WTC11 (cell line): ENCODE measurements around the gene VSTM2L.

Source experiments
- CREB1 ChIP-seq: sonication (generic); formaldehyde crosslinking; IDR thresholded peaks from 2 replicates; pipeline ENCODE4 v1.8.0; 2023; ENCODE audit warnings: mild to moderate bottlenecking, missing genetic modification reagents
- CTCF ChIP-seq: fragments of 200-600 bp; IDR thresholded peaks from 2 replicates; pipeline ENCODE4 v1.8.0; 2022; ENCODE audit warnings: antibody characterized with exemption
- E2F4 ChIP-seq: sonication (generic); formaldehyde crosslinking; IDR thresholded peaks from 2 replicates; pipeline ENCODE4 v1.8.1; 2022; ENCODE audit warnings: low read depth, mild to moderate bottlenecking, moderate library complexity, missing genetic modification reagents, borderline replicate concordance
- ELF4 ChIP-seq: sonication (generic); formaldehyde crosslinking; IDR thresholded peaks from 2 replicates; pipeline ENCODE4 v1.8.1; 2022; ENCODE audit warnings: low read depth, mild to moderate bottlenecking, moderate library complexity, missing genetic modification reagents
- EMX1 ChIP-seq: fragments of 250-450 bp; sonication (Bioruptor Pico); IDR thresholded peaks from 2 replicates; pipeline ENCODE4 v1.8.0; 2021; ENCODE audit warnings: mild to moderate bottlenecking
- FOXK1 ChIP-seq: sonication (generic); formaldehyde crosslinking; IDR thresholded peaks from 2 replicates; pipeline ENCODE4 v1.8.0; 2022; ENCODE audit warnings: mild to moderate bottlenecking, moderate library complexity, missing genetic modification reagents
- NR2C2 ChIP-seq: sonication (generic); formaldehyde crosslinking; IDR thresholded peaks from 2 replicates; pipeline ENCODE4 v1.8.0; 2022; ENCODE audit warnings: mild to moderate bottlenecking, missing genetic modification reagents
- SP1 ChIP-seq: sonication (generic); formaldehyde crosslinking; conservative IDR thresholded peaks from 2 replicates; pipeline ENCODE4 v1.8.1; 2022; ENCODE audit warnings: missing genetic modification reagents
- TEAD4 ChIP-seq: sonication (generic); formaldehyde crosslinking; IDR thresholded peaks from 2 replicates; pipeline ENCODE4 v1.8.0; 2022; ENCODE audit warnings: mild to moderate bottlenecking, missing genetic modification reagents
- TP53 ChIP-seq: sonication (generic); formaldehyde crosslinking; IDR thresholded peaks from 2 replicates; pipeline ENCODE4 v1.8.1; 2023; ENCODE audit warnings: mild to moderate bottlenecking, missing genetic modification reagents
- USF2 ChIP-seq: sonication (generic); formaldehyde crosslinking; IDR thresholded peaks from 2 replicates; pipeline ENCODE4 v1.8.1; 2023; ENCODE audit warnings: mild to moderate bottlenecking, missing genetic modification reagents, moderate library complexity
- TF ChIP-seq, protein P1 (sequence below): sonication (generic); formaldehyde crosslinking; IDR thresholded peaks from 2 replicates; pipeline ENCODE4 v1.8.0; 2022; ENCODE audit warnings: mild to moderate bottlenecking, missing genetic modification reagents
- TF ChIP-seq, protein P2 (sequence below): sonication (generic); formaldehyde crosslinking; IDR thresholded peaks from 2 replicates; pipeline ENCODE4 v1.8.1; 2022; ENCODE audit warnings: missing genetic modification reagents, borderline replicate concordance

GRCh38 chr20:37979021-37979985, 76.4 kb downstream of the VSTM2L start:
- TF ChIP-seq CTCF = no peak
- no peak for TF ChIP-seq TP53 (CRISPR knock-in tag)
- no peak for TF ChIP-seq TEAD4 (CRISPR knock-in tag)
- no peak for TF ChIP-seq EMX1
- no peak for TF ChIP-seq CREB1 (CRISPR knock-in tag)
- TF ChIP-seq SP1 (CRISPR knock-in tag) = no peak
- no peak for TF ChIP-seq FOXK1 (CRISPR knock-in tag)
- no peak for TF ChIP-seq NR2C2 (CRISPR knock-in tag)
- TF ChIP-seq, protein P1, sequence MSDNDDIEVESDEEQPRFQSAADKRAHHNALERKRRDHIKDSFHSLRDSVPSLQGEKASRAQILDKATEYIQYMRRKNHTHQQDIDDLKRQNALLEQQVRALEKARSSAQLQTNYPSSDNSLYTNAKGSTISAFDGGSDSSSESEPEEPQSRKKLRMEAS (CRISPR knock-in tag) = no peak
- TF ChIP-seq, protein P2, sequence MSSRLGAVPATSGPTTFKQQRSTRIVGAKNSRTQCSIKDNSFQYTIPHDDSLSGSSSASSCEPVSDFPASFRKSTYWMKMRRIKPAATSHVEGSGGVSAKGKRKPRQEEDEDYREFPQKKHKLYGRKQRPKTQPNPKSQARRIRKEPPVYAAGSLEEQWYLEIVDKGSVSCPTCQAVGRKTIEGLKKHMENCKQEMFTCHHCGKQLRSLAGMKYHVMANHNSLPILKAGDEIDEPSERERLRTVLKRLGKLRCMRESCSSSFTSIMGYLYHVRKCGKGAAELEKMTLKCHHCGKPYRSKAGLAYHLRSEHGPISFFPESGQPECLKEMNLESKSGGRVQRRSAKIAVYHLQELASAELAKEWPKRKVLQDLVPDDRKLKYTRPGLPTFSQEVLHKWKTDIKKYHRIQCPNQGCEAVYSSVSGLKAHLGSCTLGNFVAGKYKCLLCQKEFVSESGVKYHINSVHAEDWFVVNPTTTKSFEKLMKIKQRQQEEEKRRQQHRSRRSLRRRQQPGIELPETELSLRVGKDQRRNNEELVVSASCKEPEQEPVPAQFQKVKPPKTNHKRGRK (CRISPR knock-in tag) = no peak
- no peak for TF ChIP-seq ELF4 (CRISPR knock-in tag)
- no peak for TF ChIP-seq USF2 (CRISPR knock-in tag)
- no peak for TF ChIP-seq E2F4 (CRISPR knock-in tag)
